Adrenal gland (tissue), 19 donors: ENCODE data around the gene ATP5F1B. TPM values are rescaled to one million over a fixed set of nuclear protein-coding genes. Genes with fewer than 3 reads are reported as not detected.

Experiments
- DNase-seq, 7 donors: peaks; one replicate each; pipeline ENCODE4 v3.0.0-alpha.2; 2019 to 2020
- H3K27ac ChIP-seq, 5 donors: fragments of 200-600 bp; sonication (generic) in 4 of 5; 1 replicate in 3 of 5; 2 replicates in 2 of 5; pipeline versions ENCODE4 v1.5.1 to v1.8.0; 2016 to 2020; ENCODE audit warnings: mild to moderate bottlenecking in 1 of 5
- H3K27me3 ChIP-seq: fragments of 200-600 bp; 2 replicates; pipeline ENCODE4 v1.8.0; 2021
- H3K36me3 ChIP-seq, 2 donors: fragments of 200-600 bp; replicated peaks in 1 of 2; 1 replicate in 1 of 2; 2 replicates in 1 of 2; pipeline versions ENCODE4 v1.5.1 to v1.8.0; 2018 to 2022
- H3K4me1 ChIP-seq, 2 donors: fragments of 200-600 bp; replicated peaks in 1 of 2; 1 replicate in 1 of 2; 2 replicates in 1 of 2; pipeline versions ENCODE4 v1.5.1 to v1.8.0; 2018 to 2021
- H3K4me3 ChIP-seq, 4 donors: fragments of 200-600 bp; sonication (generic) in 3 of 4; one replicate each; pipeline ENCODE4 v1.5.1; 2016 to 2018
- H3K9me3 ChIP-seq, 3 donors: fragments of 200-600 bp; sonication (generic) in 1 of 3; replicated peaks in 1 of 3; 1 replicate in 2 of 3; 2 replicates in 1 of 3; pipeline versions ENCODE4 v1.5.1 to v1.8.0; 2016 to 2021
- CTCF ChIP-seq, 6 experiments: fragments of 450-650 bp in 4 of 6; fragments of 200-600 bp in 2 of 6; sonication (generic) in 1 of 6; IDR thresholded peaks; 1 replicate in 5 of 6; 2 replicates in 1 of 6; pipeline versions ENCODE4 v1.5.1 to v1.8.0; 2016 to 2021; ENCODE audit warnings: antibody characterized with exemption in 6 of 6, mild to moderate bottlenecking in 2 of 6, moderate library complexity in 1 of 6
- POLR2A ChIP-seq, 2 donors: fragments of 450-650 bp; IDR thresholded peaks; one replicate each; pipeline ENCODE4 v1.6.1; 2017; ENCODE audit warnings: antibody characterized with exemption in 2 of 2, mild to moderate bottlenecking in 2 of 2, moderate library complexity in 1 of 2
- WGBS, 4 donors: extraction: QIAGEN DNeasy Blood & Tissue Kit in 2 of 4; methylation state at CpG; one replicate each; pipeline versions ENCODE4 v1.1.5 to v1.1.7; 2013 to 2017; 5-methylcytosine and 5-hydroxymethylcytosine counted together
- intact Hi-C, 2 donors: fragments of 100-400 bp; cut with DNase I; formaldehyde crosslinking; loops; one replicate each; pipeline versions ENCODE4 v1.14.1 to v1.15.0; 2022 to 2023
- long read RNA-seq, 10 donors: library from polyadenylated mRNA in 3 of 10; unstranded in 2 of 10; stranded (forward) in 1 of 10; transcript quantifications; one replicate each; pipeline ENCODE4 v2.0.0 and lab custom pipeline, GENCODE V29; 2021 to 2026
- polyA plus RNA-seq, 3 donors: library from polyadenylated mRNA; stranded (reverse); fragments of 200-250 nt in 2 of 3; fragments of 350-450 nt in 1 of 3; fragmentation: Illumina TruSeq in 1 of 3; extraction: RNeasy Lipid Tissue Mini Kit (QIAGEN cat#74804) in 1 of 3; gene quantifications; one replicate each; pipeline ENCODE4 v1.2.3, GENCODE V29; 2013 to 2014
- total RNA-seq, 9 donors: library from RNA; depleted of rRNA in 4 of 9; stranded (reverse); fragments of >200 nt in 4 of 9; fragments of 120-200 nt in 1 of 9; fragmentation: NEBNext Ultra II Directional in 1 of 9; extraction: Animal tissue kit (Norgen Biotek cat#: 25700) in 1 of 9; gene quantifications; one replicate each; pipeline versions ENCODE4 v1.1.0 to v1.2.4, GENCODE V29; 2013 to 2023
- donor health status: healthy with polysubstance abuse.
- donor health status: Bipolar disorder and iron deficiency.
- donor health status: DM: yes; HTN: yes; CAD: no.
- donor health status: DM: no; HTN: no; CAD: no.
- donor health status: DM: no; HTN: no; CAD: no.
- donor health status: DM: yes; HTN: yes; CAD: no.

The ATP5F1B gene
- 1,000 to 10,000 TPM in 1 of 9 donors, 100 to 1,000 TPM in 8; 512 to 1,073 (median 830) TPM for total RNA-seq
- 1,000 to 10,000 TPM in 1 of 3 donors, 100 to 1,000 TPM in 2; 306 to 1,296 (median 573) TPM for polyA plus RNA-seq
- long read RNA-seq, donor 1, transcript ATP5F1B-206 (3 exons, 863 nt), result minor isoform, 6 of 1,365 reads
- long read RNA-seq, donor 1, transcript ATP5F1B-201 (10 exons, 1,839 nt), result major isoform, 332 of 1,365 reads
- long read RNA-seq, donor 1, transcript ATP5F1B-208 (2 exons, 457 nt), result minor isoform, 49 of 1,365 reads
- long read RNA-seq, donor 1, partial matches to known transcripts, result 959 of 1,365 reads
- long read RNA-seq, donor 1, other reads (novel, unspliced or antisense), result 19 of 1,365 reads
- long read RNA-seq, donor 2, transcript ATP5F1B-206 (3 exons, 863 nt), result minor isoform, 8 of 984 reads
- long read RNA-seq, donor 2, transcript ATP5F1B-208 (2 exons, 457 nt), result minor isoform, 43 of 984 reads
- long read RNA-seq, donor 2, transcript ATP5F1B-201 (10 exons, 1,839 nt), result major isoform, 195 of 984 reads
- long read RNA-seq, donor 2, partial matches to known transcripts, result 724 of 984 reads
- long read RNA-seq, donor 2, other reads (novel, unspliced or antisense), result 14 of 984 reads
- long read RNA-seq, donor 3, transcript ATP5F1B-208 (2 exons, 457 nt), result minor isoform, 51 of 868 reads
- long read RNA-seq, donor 3, transcript ATP5F1B-201 (10 exons, 1,839 nt), result major isoform, 309 of 868 reads
- long read RNA-seq, donor 3, transcript ATP5F1B-206 (3 exons, 863 nt), result minor isoform, 5 of 868 reads
- long read RNA-seq, donor 3, partial matches to known transcripts, result 485 of 868 reads
- long read RNA-seq, donor 3, other reads (novel, unspliced or antisense), result 18 of 868 reads
- long read RNA-seq, donor 4, transcript ATP5F1B-201 (10 exons, 1,839 nt), result major isoform, 236 of 281 reads
- long read RNA-seq, donor 4, partial matches to known transcripts, result 42 of 281 reads
- long read RNA-seq, donor 4, other reads (novel, unspliced or antisense), result 1 of 281 reads
- long read RNA-seq, donor 5, transcript ATP5F1B-201 (10 exons, 1,839 nt), result major isoform, 1,193 of 1,252 reads
- long read RNA-seq, donor 5, partial matches to known transcripts, result 28 of 1,252 reads
- long read RNA-seq, donor 5, other reads (novel, unspliced or antisense), result 29 of 1,252 reads
- long read RNA-seq, donor 6, transcript ATP5F1B-201 (10 exons, 1,839 nt), result major isoform, 184 of 213 reads
- long read RNA-seq, donor 6, partial matches to known transcripts, result 20 of 213 reads
- long read RNA-seq, donor 6, other reads (novel, unspliced or antisense), result 7 of 213 reads
- long read RNA-seq, donor 7, transcript ATP5F1B-208 (2 exons, 457 nt), result minor isoform, 43 of 591 reads
- long read RNA-seq, donor 7, transcript ATP5F1B-201 (10 exons, 1,839 nt), result major isoform, 111 of 591 reads
- long read RNA-seq, donor 7, transcript ATP5F1B-206 (3 exons, 863 nt), result minor isoform, 7 of 591 reads
- long read RNA-seq, donor 7, partial matches to known transcripts, result 430 of 591 reads
- long read RNA-seq, donor 7, other reads (novel, unspliced or antisense), result 0 of 591 reads
- long read RNA-seq, donor 8, transcript ATP5F1B-201 (10 exons, 1,839 nt), result major isoform, 401 of 1,726 reads
- long read RNA-seq, donor 8, transcript ATP5F1B-208 (2 exons, 457 nt), result minor isoform, 41 of 1,726 reads
- long read RNA-seq, donor 8, partial matches to known transcripts, result 1,258 of 1,726 reads
- long read RNA-seq, donor 8, other reads (novel, unspliced or antisense), result 22 of 1,726 reads
- long read RNA-seq, donor 9, transcript ATP5F1B-208 (2 exons, 457 nt), result minor isoform, 42 of 812 reads
- long read RNA-seq, donor 9, transcript ATP5F1B-201 (10 exons, 1,839 nt), result major isoform, 277 of 812 reads
- long read RNA-seq, donor 9, partial matches to known transcripts, result 478 of 812 reads
- long read RNA-seq, donor 9, other reads (novel, unspliced or antisense), result 14 of 812 reads
- long read RNA-seq, donor 10, transcript ATP5F1B-208 (2 exons, 457 nt), result minor isoform, 14 of 704 reads
- long read RNA-seq, donor 10, transcript ATP5F1B-201 (10 exons, 1,839 nt), result major isoform, 120 of 704 reads
- long read RNA-seq, donor 10, partial matches to known transcripts, result 570 of 704 reads
- long read RNA-seq, donor 10, other reads (novel, unspliced or antisense), result 0 of 704 reads

- Histone ChIP-seq H3K36me3 (peaks cover 0 to 36% of the 10 kb centered on the region in 2 donors), H3K27me3 (no peaks in the 10 kb centered on the region), H3K4me3 (peak within 1 kb of the TSS; percentile 38 to 83 (median 74)), H3K27ac (peak within 1 kb of the TSS; percentile 85 to 93 (median 90)), H3K9me3 (no peaks in the 10 kb centered on the region), H3K4me1 (peaks cover 4 to 34% of the 10 kb centered on the region in 2 donors)
- TF ChIP-seq CTCF (IDR thresholded peaks at IDR 0.05) (peak in 1 of 6 experiments; percentile 4), POLR2A (IDR thresholded peaks at IDR 0.05) (peak; percentile 97 to 99)
- WGBS, 4 donors, result 0% methylated on average over 25 to 39 of the region's 39 CpGs
- intact Hi-C loops, result loop anchor here in 1 of 2 donors (10.0 kb wide), 1 partner anchor 79 kb away; the partner anchor contains the start of gene NACA
- DNase-seq, result peak; percentile 96 to 100 (median 98)
These were observed at the start of gene ATP5F1B for GRCh38 chr12:56645717-56646446. Gene ATP5F1B, minus strand, starts transcription at chr12:56645984. Its CDS starts 21 bp downstream, at chr12:56645963.

DNA sequence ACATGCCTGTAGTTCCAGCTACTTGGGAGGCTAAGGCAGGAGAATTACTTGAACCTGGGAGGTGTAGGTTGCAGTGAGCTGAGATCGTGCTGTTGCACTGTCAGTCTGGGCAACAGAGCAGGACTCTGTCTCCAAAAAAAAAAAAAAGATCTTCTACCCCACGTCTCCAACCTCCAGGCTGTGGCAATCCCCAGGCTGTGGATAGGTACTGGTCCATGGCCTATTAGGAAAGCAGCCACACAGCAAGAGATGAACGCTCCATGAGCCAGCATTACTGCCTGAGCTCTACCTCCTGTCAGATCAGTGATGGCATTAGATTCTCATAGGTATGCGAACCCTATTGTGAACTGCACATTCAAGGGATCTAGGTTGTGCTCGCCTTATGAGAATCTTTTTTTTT, 48.4 kb upstream of the ATP5F1B start:
- no peaks in the 10 kb centered on the region for H3K27me3 ChIP-seq
- no peaks in the 10 kb centered on the region for H3K36me3 ChIP-seq
- no peak for DNase-seq
- H3K4me3 ChIP-seq, result no peak overlapping the region
- H3K27ac ChIP-seq, result no peak overlapping the region
- 87 to 97% (median 91%) methylated on average over 5 of the region's 5 CpGs for WGBS, 4 donors
- no peak for TF ChIP-seq POLR2A (IDR thresholded peaks at IDR 0.05)
- TF ChIP-seq CTCF (IDR thresholded peaks at IDR 0.05), result no peak
- intact Hi-C loops, result no loop called here
- no peaks in the 10 kb centered on the region for H3K9me3 ChIP-seq
- peaks cover 0 to 3% of the 10 kb centered on the region in 2 donors for H3K4me1 ChIP-seq

DNA sequence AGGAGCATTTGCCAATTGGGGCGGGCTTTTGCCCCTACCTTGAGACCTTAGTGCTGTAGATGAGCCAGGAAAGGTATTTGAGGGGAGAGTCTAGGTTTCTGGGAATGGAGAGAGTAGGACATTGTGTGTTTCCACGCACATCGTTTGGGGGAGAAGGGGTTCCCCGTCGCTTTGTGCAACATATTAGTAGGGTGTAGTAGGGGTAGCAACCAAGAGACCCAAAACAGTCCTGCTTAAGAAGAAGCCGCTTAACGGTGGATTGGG, 43.0 kb upstream of the ATP5F1B start:
- intact Hi-C loops, result loop anchor here in 1 of 2 donors (5.0 kb wide), 1 partner anchor 56 kb away; the partner anchor contains the start of gene BAZ2A
- Histone ChIP-seq H3K9me3 (no peaks in the 10 kb centered on the region), H3K27me3 (no peaks in the 10 kb centered on the region), H3K4me1 (peaks cover 19 to 27% of the 10 kb centered on the region in 2 donors), H3K36me3 (no peaks in the 10 kb centered on the region), H3K4me3 (peak overlapping the region; percentile 11 to 94 (median 13)), H3K27ac (peak overlapping the region; percentile 92 to 100 (median 99))
- WGBS, 4 donors, result 4 to 12% (median 6%) methylated on average over 7 of the region's 7 CpGs
- TF ChIP-seq CTCF (IDR thresholded peaks at IDR 0.05) (no peak), POLR2A (IDR thresholded peaks at IDR 0.05) (no peak)
- no peak for DNase-seq
